Measurements from ENCODE around the gene TANGO6.
A peak's percentile ranks its signal among the peaks of the same experiment; 100 is the strongest.

TANGO6 gene

DNA sequence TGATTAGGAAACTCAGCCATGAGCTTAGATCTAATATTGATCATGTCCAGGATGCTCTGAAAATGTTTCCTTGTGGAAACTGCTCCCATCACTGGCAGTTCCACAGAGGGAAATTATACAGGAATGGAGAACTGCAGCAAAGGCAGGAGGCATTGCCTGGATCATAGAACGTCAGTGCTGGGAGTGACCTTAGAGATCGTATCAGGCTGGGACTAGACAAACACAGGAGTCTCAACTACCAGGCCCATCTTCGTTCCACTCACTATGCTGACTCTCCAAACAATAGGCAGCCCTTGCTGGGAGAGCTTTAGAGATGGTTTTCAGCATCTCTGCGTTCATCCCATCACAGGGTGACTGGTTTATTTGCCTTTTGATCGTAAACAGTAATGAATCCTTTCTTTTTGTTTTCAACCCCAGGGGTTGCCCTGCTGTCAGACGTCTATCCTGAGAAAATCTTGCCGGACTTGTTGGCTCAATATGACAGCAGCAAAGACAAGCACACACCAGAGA, 130.3 kb downstream of the TANGO6 start:
- no peak for DNase-seq

DNA sequence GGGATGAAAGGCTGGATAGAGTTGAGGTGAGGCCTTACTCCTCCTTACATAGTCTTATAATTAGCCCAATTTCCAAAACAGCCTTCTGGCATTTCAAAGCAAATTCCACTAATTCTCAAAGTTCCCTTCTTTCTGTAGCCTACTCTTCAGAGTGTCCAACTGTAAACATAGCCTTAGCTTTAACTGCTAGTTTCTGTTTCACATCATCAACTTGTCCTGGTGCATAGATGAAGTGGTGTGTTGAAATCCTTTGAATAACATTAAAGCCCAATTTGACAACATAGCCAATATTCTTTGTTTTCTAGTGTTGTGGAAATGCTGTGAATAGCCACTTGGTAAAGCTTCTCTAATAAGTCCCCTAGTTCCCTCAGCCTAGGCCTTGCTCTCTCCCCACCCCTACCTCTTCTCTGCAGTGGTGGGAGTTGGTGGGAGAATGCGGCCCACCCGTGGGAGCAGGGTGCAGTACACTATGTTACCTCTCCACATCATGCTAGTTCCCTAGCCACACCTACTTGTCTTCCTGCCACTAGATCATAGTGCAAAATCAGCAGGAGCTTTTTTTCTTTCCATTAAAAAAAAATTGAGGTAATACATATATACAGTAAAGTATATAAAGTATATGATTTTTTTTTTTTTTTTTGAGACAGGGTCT, 135.1 kb downstream of the TANGO6 start:
- no peak for DNase-seq

DNA sequence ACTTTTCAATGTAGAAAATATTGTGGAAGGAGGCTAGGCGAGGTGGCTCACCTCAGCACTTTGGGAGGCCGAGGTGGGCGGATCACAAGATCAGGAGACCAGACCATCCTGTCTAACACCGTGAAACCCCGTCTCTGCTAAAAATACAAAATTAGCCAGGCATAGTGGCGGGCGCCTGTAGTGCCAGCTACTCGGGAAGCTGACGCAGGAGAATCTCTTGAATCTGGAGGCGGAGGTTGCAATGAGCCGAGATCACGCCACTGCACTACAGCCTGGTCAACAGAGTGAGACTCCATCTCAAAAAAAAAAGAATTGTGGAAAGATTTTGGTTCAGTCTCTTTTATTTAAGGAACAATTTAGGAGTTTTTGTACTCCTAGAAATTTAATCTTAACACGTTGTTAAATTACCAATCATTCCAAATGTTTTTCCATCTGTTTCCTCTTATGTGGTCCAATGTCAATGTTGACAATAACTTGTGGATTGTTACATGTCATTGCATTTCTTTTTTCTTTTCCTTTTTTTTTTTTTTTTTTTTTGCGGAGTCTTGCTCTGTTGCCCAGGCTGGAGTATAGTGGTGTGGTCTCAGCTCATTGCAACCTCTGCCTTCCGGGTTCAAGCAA, 137.5 kb downstream of the TANGO6 start:
- DNase-seq = no peak

DNA sequence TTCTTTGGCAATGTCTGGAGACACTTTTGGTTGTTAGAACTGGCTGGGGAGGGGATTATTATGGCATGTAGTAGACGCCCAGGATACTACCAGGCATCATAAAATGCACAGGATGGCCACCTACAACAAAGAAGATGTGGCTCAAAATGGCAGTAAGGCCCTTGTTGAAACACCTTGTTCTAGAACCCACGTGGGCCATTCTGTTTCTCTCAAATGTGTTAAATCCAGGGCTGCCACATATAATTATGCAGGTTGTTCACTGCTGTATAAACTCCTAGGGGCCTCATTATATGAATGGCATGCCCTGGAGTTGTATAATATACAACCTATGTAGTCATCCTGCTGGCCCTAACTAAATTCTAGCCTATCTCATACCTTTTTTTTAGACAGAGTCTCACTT, 138.6 kb downstream of the TANGO6 start:
- no peak for DNase-seq

DNA sequence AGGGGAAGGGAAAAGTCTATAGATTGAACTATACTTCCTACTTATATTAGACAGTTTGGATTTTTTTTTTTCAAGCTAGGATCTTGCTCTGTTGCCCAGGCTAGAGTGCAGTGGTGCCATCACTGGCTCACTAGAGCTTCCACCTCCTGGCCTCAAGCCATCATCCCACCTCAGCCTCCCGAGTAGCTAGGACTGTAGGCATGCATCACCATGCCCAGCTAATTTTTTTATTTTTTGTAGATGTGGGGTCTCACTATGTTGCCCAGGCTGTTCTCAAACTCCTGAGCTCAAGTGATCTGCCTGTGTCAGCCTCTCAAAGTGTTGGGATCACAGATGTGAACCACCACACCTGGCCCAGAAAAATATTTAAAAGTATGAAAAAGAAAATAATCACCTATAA, 141.1 kb downstream of the TANGO6 start:
- DNase-seq = no peak

DNA sequence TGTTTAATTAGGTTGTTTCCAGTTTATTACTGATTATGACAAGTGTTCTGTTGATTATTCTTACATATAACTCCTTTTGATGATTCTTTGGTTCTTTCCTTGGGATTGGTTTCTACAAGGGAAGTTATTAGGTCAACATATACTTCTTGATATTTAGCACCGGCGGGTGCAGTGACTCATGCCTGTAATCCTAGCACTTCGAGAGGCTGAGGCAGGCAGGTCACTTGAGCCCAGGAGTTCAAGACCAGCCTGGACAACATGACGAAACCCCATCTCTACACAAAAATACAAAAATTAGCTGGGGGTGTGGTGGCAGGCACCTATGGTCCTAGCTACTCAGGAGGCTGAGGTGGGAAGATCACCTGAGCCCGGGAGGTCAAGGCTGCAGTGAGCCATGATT, 141.9 kb downstream of the TANGO6 start:
- DNase-seq = no peak

DNA sequence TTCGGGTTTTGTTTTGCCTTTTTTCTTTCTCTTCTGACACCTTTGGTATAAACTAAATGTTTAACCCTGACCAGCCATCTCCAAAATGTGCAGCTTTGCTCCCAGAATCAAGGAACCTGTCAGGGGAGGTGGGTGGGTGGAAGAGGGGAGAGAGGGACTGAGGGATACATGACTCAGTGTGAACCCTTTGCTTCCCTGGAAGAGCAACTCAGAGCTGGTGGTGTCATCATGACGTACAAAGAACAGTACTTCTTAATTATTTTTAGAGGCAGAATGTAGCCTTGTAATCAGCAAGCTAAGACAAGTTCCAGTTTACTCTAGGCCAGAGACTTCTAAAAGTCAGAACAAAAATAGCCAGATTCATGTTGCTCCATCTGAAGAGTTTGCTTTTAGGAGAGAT, 142.5 kb downstream of the TANGO6 start:
- DNase-seq = no peak

DNA sequence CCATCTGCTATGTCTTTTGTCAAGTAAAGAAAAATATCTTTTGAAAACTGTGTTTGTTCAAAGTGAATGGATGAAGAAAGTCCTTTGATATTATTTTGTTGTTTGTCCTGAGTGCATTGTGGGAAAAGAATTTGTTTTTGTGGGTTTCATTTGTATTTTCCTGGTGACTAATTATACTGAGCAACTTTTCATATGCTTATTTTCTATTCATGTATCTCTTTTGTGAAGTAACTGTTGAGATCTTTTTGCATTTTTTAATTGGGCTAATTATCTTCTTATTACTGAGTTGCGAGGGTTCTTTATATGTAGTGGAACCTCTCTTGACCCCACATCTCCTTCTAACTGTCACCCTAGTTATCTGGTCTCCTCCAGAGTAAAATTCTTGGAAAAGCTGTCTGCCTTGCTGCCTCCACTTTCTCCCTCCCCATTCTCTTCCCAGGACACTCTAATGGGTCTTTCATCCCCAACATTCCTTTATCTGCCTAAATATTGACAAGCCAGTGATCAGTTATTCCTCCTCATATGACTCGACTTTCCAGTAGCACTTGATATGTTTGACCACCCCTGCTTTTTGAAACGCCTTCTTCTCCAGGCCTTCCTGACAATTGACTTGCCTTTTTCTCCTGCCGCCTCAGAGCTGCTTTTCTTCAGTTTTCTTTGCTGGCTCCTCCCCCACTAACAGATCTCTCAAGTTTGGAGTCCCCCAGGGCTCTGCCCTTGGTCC, 144.6 kb downstream of the TANGO6 start:
- no peak for DNase-seq

DNA sequence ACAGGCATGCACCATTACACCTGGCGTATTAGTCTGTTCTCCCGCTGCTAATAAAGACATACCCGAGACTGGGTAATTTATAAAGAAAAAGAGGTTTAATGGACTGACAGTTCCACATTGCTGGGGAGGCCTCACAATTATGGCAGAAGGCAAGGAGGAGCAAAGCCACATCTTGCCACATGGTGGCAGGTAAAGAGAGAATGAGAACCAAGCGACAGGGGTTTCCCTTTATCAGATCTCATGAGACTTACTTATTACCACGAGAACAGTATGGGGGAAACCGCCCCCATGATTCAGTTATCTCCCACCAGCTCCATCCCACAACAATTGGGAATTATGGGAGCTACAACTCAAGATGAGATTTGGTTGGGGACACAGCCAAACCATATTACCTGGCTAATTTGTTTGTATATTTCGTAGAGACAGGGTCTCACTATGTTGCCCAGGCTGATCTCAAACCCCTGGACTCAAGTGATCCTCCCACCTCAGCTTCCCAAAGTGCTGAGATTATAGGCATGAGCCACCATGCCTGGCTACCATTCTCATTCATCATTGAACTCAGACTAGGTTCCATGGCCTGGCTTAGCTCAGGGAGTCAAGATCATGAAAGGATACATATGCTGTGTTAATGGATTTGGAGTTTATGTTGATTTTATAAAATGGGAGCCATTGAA, 147.0 kb downstream of the TANGO6 start:
- DNase-seq = peak; percentile 5

DNA sequence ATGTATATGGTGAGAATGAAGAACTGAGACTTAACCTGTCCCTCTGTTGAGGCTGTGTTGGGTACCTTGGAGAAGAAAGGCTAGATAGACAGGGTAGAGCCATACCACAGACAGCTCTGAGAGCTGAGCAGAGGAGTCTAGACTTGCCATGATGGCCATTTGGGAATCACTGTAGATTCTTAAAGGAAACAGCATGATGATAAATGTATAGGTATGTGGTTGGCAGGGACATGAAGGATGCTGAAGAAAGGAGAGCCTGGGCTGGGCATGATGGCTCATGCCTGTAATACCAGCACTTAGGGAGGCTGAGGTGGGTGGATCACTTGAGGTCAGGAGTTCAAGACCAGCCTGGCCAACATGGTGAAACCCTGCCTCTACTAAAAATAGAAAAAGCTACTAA, 147.7 kb downstream of the TANGO6 start:
- no peak for DNase-seq

DNA sequence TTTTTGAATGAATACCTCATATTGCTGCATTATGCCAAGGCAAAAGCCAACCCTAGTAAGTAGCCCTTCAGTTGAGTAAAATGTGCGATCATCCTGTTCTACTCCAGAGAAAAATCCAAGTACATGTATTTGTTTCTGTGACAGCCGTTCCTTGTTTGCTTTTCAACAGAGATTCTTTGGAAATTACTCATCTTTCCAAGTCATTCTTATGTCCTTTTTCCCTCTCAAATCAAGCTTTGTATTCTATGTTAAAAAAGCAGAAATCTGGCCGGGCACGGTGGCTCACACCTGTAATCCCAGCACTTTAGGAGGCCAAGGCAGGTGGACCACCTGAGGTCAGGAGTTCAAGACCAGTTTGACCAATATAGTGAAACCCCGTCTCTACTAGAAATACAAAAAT, 149.2 kb downstream of the TANGO6 start:
- DNase-seq = no peak

DNA sequence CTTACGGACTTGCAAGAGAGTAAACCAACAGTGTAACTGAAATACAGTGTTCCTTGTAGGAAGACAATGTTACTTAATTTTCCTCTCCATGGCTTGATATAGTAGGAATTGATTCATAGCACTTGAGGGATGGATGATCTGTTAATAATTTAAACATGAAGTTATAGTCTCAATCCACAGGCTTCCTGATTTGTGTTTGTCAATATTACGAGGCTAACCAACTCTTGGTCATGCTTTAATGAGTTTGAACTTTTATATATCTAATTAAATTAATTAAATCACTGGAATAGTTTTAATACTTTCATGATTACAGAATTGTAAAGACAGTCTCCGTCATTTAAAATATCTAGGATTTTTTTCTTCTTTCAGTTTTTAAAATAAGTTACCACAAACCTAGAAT, 150.1 kb downstream of the TANGO6 start:
- no peak for DNase-seq

DNA sequence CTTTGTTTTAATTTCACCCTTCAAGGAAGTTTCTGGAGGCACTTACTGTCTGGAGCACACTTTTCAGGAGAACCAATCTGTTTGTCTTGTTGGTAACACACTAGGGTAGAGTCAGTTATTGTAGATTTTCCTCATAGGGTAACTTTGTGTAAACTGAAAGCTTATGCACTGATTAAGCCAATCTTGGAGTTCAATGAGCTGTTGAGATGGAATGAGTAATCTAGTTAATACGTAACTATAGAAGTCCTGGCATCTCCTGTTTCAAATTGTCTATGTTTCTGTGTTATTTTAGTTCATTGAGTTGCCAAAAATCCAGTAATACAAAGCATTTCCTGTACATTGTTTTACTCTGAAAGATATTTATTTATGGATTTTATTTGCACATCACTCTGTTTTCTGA, 150.6 kb downstream of the TANGO6 start:
- no peak for DNase-seq

DNA sequence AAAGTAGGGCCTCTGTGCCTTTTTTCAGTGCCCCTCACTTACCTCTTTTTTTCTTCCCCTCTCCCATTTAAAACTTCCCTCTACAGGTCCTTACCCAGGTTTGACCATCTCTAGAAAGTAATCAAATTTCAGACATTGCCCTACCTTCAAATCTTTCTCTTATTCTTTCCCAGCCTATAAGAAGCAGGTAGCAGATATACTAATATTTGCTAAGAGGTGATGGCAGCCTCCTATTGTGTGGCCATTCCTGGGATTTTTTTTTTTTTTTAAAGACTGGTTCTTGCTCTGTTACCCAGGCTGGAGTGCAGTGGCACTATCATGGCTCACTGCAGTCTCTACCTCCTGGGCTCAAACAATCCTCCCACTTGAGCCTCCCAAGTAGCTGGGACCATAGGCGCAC, 151.0 kb downstream of the TANGO6 start:
- DNase-seq = no peak

DNA sequence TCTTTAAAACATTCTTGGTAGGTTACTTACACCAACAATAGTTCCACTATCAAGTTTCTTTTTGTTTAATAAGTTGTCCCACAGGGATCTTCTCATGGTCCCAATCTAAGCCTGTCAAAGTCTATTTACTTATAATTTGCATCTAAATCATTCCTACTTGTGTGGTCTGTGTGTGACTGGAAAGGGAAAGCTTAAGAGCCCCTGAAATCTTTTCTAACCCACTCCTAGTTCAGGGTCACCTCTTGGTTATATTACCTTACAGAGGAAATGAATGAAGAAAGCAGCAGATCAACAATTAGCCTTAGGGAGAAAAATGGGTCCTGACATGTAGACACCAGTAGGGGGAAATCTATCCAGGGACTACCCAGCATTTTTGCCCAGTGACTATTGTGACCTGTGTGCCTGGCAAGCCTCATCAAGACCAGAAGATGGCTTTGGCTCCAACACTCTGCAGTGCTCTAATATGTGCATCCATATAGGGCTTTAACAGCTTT, 151.7 kb downstream of the TANGO6 start:
- DNase-seq = no peak

DNA sequence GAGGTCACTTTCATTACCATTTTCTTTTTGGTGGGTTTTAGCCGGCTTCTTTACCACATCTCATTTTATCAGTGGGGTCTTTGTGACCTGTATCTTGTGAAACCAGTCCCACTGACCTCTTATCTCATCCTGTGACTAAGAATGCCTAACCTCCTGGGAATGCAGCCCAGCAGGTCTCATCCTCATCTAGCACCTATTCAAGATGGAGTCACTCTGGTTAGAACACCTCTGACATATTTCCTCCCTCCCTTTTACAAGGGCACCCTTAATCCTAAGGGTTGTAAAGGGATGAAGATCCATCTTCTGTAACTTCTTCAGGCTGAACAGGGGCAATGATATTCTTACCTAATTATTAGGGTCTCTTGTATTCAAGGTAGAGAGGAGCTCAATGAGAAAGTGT, 154.2 kb downstream of the TANGO6 start:
- DNase-seq = no peak

DNA sequence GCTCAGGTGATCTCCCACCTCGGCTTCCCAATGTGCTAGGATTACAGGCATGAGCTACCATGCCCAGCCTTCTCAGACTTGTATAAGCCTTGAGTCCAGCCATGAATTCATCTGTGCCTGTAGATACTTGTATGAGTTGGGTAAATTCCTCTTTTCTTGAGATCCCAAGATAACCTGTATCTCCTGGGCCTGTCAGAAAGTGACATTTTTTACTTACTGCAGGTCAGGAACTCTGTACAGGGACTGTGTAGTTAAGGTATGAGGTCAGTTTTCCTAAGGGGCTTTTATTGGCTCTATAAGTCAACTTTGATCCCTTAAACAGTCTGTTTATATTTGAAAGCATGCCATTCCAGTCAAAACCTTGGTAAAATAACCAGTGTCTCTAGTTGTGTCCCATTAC, 155.8 kb downstream of the TANGO6 start:
- DNase-seq = no peak

DNA sequence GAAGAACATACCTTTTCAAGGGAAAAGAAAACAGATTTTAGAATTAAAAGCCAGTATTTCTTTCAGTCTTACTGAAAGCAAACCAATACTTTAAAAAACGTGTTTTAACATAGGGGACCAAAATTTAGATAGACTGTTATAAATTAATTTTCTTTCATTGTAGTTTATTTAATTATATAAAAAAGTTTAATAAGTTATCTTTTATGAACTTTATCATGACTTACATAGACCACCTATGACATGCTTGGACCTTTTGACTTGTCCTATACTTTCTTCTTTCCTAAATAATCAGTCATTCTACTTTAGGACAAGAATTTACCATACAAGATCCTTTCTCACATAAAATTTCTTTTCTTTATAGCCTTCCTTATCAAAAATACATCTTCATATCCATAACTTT, 160.2 kb downstream of the TANGO6 start:
- no peak for DNase-seq

DNA sequence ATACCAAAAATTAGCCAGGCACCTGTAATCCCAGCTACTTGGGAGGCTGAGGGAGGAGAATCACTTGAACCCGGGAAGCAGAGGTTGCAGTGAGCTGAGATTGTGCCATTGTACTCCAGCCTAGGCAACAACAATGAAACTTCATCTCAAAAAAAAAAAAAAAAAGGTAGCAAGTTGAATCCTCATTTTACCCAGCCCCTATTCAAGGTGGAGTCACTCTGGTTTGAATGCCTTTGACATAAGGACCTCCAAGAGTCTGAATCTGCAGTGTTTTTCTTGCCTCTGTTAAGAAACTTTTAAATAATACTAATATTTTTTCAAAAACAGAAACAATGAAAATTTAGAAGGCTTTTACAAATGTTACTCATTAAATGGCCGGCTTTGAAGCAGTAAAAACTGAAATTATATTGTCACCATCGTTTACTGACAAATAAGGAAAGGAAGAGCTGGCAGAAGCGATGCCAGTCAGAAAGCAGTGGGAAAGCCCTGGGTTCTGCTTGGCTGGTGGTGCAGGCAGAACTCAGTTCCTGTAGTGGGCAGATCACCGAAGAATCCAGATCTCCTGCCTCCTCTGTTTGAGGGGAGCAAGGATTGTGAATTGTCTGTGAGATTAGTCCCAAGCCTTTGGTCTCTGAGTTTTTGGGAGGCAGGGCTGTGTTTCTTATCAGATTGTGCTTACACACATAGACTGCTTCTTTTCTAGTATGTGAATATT, 162.5 kb downstream of the TANGO6 start:
- no peak for DNase-seq

DNA sequence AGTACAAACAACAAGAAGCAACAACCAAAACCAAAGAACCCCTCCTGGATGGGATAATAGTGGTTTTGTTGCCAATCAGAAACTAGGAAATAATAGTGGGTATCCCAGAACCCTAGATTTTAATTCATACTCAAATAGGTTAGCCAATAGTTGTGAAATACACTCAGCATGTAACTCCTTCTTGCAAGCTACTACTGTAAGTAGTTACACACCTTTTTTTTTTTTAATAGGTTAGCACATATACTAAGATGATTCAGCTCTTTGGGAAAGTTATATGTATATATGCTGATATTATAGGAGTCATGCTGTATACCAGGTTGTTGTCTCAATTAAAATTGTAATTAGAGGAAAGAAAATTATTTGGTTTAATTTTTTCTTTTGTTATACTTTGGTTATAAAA, 169.6 kb downstream of the TANGO6 start:
- DNase-seq = no peak

DNA sequence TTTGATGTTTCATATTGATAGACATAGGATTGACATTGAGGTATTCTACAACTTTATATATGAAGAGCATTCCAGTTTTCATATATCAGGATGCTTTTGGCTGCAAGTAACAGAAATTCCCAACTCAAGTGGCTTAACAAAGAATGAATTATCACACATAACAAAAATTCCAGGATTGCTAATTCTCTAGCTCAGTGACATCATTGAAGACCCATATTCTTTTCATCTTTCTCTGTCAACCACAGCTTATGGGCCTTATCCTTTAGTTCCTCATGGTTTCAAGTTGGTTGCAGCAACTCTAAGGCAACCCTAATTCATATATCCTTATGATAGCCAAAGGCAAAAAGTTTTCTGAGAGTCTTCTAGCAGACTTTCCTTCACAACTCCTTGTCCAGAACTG, 170.7 kb downstream of the TANGO6 start:
- DNase-seq = no peak

DNA sequence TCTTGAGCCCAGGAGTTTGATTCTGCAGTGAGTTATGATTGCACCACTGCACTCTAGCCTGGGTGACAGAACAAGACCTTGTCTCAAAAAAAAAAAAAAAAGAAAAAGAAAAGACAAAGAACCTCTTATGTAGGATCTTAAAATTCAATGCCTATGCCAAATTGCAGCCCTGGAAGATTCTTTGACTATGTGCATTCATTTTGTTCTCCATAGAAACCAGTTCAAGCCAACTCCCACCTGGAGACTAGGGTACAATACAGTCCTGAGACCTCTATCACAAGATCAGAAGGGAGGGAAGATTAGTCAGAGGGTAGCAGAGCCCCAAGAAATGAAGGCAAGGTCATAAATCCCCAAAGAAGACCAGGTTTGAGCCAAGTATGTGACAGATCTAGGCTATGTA, 171.5 kb downstream of the TANGO6 start:
- no peak for DNase-seq

Measured in NCI-H1092 treated with DMSO at 0.1 percent for 48 hours (cell line).